Pancreas (tissue), 10 donors: ENCODE data around the gene SLC6A4. TPM values are rescaled to one million over a fixed set of nuclear protein-coding genes. Genes with fewer than 3 reads are reported as not detected.

ENCODE experiments used
- ATAC-seq, 4 donors: fragments of 200-7000 bp; cut with Tn5 transposase; one replicate each; pipeline versions ENCODE4 v1.8.0 to v1.9.1; 2020; ENCODE audit warnings: mild to moderate bottlenecking in 4 of 4, moderate library complexity in 4 of 4
- DNase-seq, 6 donors: peaks; one replicate each; pipeline ENCODE4 v3.0.0-alpha.2; 2020
- FAIRE-seq: peaks from 2 replicates; lab custom pipeline; 2012; peaks lifted over from hg19 to GRCh38; lab: Jason Lieb, UNC
- H3K27ac ChIP-seq, 4 donors: fragments of 200-600 bp; sonication (generic); 1 replicate in 3 of 4; 2 replicates in 1 of 4; pipeline versions ENCODE4 v1.5.0 to v1.8.0; 2020
- H3K27me3 ChIP-seq, 4 donors: fragments of 200-600 bp; one replicate each; pipeline ENCODE4 v1.8.0; 2021
- H3K36me3 ChIP-seq, 3 donors: fragments of 200-600 bp; sonication (generic) in 1 of 3; one replicate each; pipeline versions ENCODE4 v1.5.0 to v1.8.0; 2020 to 2021
- H3K4me1 ChIP-seq, 3 donors: fragments of 200-600 bp; one replicate each; pipeline ENCODE4 v1.8.0; 2021
- H3K4me3 ChIP-seq, 4 donors: fragments of 200-600 bp; sonication (generic) in 2 of 4; one replicate each; pipeline versions ENCODE4 v1.5.0 to v1.8.0; 2020 to 2021
- H3K9me3 ChIP-seq, 4 donors: fragments of 200-600 bp; one replicate each; pipeline ENCODE4 v1.8.0; 2021
- CTCF ChIP-seq, 4 donors: fragments of 200-600 bp; sonication (generic) in 3 of 4; IDR thresholded peaks; one replicate each; pipeline versions ENCODE4 v1.5.0 to v1.8.0; 2021; ENCODE audit warnings: antibody characterized with exemption in 4 of 4
- WGBS, 2 donors: extraction: QIAGEN DNeasy Blood & Tissue Kit; methylation state at CpG; one replicate each; pipeline ENCODE4 v1.1.7; 2013; 5-methylcytosine and 5-hydroxymethylcytosine counted together
- intact Hi-C, 3 donors: fragments of 100-400 bp; cut with DNase I; formaldehyde crosslinking; loops; one replicate each; pipeline versions ENCODE4 v1.11.1 to v1.14.2; 2022
- polyA plus RNA-seq, 2 donors: library from polyadenylated mRNA; stranded (reverse); fragments of 200-250 nt; gene quantifications; one replicate each; pipeline ENCODE4 v1.2.3, GENCODE V29; 2013
- total RNA-seq, 6 donors: library from RNA; stranded (reverse); fragmentation: NEBNext Ultra II Directional in 4 of 6; extraction: Animal tissue kit (Norgen Biotek cat#: 25700) in 4 of 6; gene quantifications; one replicate each; pipeline versions ENCODE4 v1.2.1 to v1.2.4, GENCODE V29; 2021 to 2023
- donor health status: healthy with polysubstance abuse.
- donor health status: DM: no; HTN: no; CAD: no; lungs with moderate emphysema.
- donor health status: DM: no; HTN: no; CAD: no.
- donor health status: control.
- donor health status: control.
- donor health status: Bipolar disorder and iron deficiency.
- donor health status: DM: yes; HTN: yes; CAD: no.
- donor health status: DM: no; HTN: no; CAD: no.
- donor health status: DM: no; HTN: no; CAD: no.
- donor health status: DM: yes; HTN: yes; CAD: no.

Gene SLC6A4
- total and polyA plus RNA-seq, 8 donors: 0.42 to 3.1 (median 0.87) TPM

- no peaks in the 10 kb centered on the region for H3K9me3 ChIP-seq
- WGBS, 2 donors: 75 to 77% methylated on average over 1 of the region's 1 CpG
- intact Hi-C loops: no loop called here
- peaks cover 0 to 5% (median 4%) of the 10 kb centered on the region in 3 donors for H3K4me1 ChIP-seq
- ATAC-seq (no peak), DNase-seq (no peak), FAIRE-seq (no peak)
- H3K4me3 ChIP-seq: no peak overlapping the region
- H3K27me3 ChIP-seq: no peaks in the 10 kb centered on the region
- no peak overlapping the region for H3K27ac ChIP-seq
- no peaks in the 10 kb centered on the region for H3K36me3 ChIP-seq
- no peak for TF ChIP-seq CTCF (IDR thresholded peaks at IDR 0.05)
Measured at GRCh38 chr17:30165960-30166359, 69.5 kb downstream of the SLC6A4 start.

GRCh38 chr17:30165147-30165546 is 70.3 kb downstream of the SLC6A4 start:
- H3K4me1 ChIP-seq: peaks cover 0 to 5% (median 0%) of the 10 kb centered on the region in 3 donors
- H3K4me3 ChIP-seq: no peak overlapping the region
- no peaks in the 10 kb centered on the region for H3K9me3 ChIP-seq
- no peaks in the 10 kb centered on the region for H3K36me3 ChIP-seq
- no peak for DNase-seq
- no peak for ATAC-seq
- intact Hi-C loops: no loop called here
- TF ChIP-seq CTCF (IDR thresholded peaks at IDR 0.05): no peak
- no peak overlapping the region for H3K27ac ChIP-seq
- FAIRE-seq: no peak
- WGBS, 2 donors: 82 to 88% methylated on average over 3 of the region's 3 CpGs
- no peaks in the 10 kb centered on the region for H3K27me3 ChIP-seq

- FAIRE-seq (no peak), DNase-seq (no peak), ATAC-seq (no peak)
- intact Hi-C loops: no loop called here
- Histone ChIP-seq H3K27ac (no peak overlapping the region), H3K36me3 (no peaks in the 10 kb centered on the region), H3K9me3 (no peaks in the 10 kb centered on the region), H3K4me1 (peaks cover 0 to under 1% (median 0%) of the 10 kb centered on the region in 3 donors), H3K4me3 (no peak overlapping the region), H3K27me3 (no peaks in the 10 kb centered on the region)
- 94 to 100% methylated on average over 4 of the region's 4 CpGs for WGBS, 2 donors
- no peak for TF ChIP-seq CTCF (IDR thresholded peaks at IDR 0.05)
Measured at GRCh38 chr17:30164531-30164930, 71.0 kb downstream of the SLC6A4 start.

- DNase-seq (no peak), FAIRE-seq (no peak), ATAC-seq (no peak)
- Histone ChIP-seq H3K36me3 (no peaks in the 10 kb centered on the region), H3K4me1 (no peaks in the 10 kb centered on the region), H3K9me3 (no peaks in the 10 kb centered on the region), H3K27ac (no peak overlapping the region), H3K4me3 (no peak overlapping the region), H3K27me3 (no peaks in the 10 kb centered on the region)
- no peak for TF ChIP-seq CTCF (IDR thresholded peaks at IDR 0.05)
- intact Hi-C loops: no loop called here
Measured at GRCh38 chr17:30161601-30162000, 73.9 kb downstream of the SLC6A4 start.

- TF ChIP-seq CTCF (IDR thresholded peaks at IDR 0.05): no peak
- Histone ChIP-seq H3K36me3 (no peaks in the 10 kb centered on the region), H3K27ac (no peak overlapping the region), H3K27me3 (no peaks in the 10 kb centered on the region), H3K4me1 (no peaks in the 10 kb centered on the region), H3K9me3 (no peaks in the 10 kb centered on the region), H3K4me3 (no peak overlapping the region)
- FAIRE-seq: no peak
- ATAC-seq: no peak
- WGBS, 2 donors: 88 to 92% methylated on average over 3 of the region's 3 CpGs
- no peak for DNase-seq
- intact Hi-C loops: no loop called here
Measured at GRCh38 chr17:30160419-30161172, 74.9 kb downstream of the SLC6A4 start.
